NOMO-1 treated with DMSO at 0.1 percent for 48 hours (cell line): ENCODE data around the gene EVPL.

Source experiments
- DNase-seq: peaks from one replicate; lab custom pipeline; 2025; ENCODE audit not compliant: unreplicated experiment; lab: John Stamatoyannopoulos, UW

EVPL gene

GRCh38 chr17:76018340-76018680 is 8.8 kb downstream of the EVPL start:
- no peak for DNase-seq

GRCh38 chr17:76017481-76018339 is 9.4 kb downstream of the EVPL start:
- DNase-seq, result no peak

- DNase-seq, result no peak
Measured at GRCh38 chr17:76014925-76015261, 12.2 kb downstream of the EVPL start.

DNA sequence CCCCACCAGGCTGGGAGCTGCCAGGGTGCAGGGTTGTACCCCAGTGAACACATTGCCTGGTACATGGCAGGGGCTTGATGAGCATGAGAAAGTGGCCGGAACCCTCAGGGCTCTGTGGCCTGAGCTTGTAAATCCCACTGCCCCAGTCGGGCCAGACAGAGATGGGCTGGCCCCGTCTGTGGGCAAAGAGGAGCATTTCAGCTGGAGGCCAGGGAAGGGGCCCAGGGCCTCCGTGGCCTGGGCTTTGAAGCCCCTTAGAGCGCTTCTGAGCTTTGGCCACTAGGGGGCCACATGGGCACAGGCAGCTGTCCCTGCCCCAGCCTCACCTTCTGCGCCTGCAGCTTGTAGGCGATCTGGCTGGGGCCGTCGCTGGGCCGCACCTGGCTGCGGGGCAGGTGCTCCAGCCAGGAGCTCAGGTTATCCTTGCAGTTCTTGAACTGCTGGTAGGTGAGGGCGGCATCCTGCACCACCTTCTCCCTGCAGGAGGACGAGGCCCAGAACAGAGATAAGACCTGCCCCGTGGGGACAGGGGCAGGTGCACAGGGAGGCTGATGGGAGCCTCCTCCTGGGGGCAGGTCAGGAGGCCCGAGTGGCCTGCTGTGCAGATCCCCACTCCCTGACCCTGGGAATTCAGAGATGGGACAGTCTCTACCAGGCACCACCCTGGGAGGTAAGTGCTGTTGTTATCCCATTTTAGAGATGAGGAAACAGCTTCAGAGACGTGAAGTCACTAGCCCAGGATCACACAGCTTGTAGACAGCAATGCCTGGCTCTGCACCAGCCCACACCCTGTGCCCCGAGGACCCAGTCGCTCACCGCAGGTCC is 12.8 kb downstream of the EVPL start:
- DNase-seq, result peak; percentile 49

GRCh38 chr17:76013377-76013932 is 13.7 kb downstream of the EVPL start:
- no peak for DNase-seq

DNA sequence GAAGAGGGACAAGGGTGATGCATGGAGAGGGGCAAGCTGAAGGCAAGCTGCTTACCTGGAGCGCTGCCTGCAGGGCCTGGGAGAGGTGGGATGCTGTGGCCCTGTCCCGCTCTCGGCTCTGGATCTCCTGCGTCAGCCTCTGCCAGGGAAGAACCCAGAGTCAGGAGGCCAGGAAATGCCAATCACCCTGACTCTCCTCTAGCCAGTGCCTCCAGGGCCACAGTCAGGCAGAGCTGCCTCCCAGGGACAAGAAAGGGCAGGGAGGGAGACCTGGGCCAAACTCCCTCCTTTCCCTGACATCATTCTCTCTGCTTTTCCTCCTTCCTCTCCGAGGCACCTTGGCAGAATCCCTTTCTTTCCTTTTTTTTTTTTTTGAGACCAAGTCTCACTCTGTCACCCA is 15.2 kb downstream of the EVPL start:
- DNase-seq, result no peak

DNA sequence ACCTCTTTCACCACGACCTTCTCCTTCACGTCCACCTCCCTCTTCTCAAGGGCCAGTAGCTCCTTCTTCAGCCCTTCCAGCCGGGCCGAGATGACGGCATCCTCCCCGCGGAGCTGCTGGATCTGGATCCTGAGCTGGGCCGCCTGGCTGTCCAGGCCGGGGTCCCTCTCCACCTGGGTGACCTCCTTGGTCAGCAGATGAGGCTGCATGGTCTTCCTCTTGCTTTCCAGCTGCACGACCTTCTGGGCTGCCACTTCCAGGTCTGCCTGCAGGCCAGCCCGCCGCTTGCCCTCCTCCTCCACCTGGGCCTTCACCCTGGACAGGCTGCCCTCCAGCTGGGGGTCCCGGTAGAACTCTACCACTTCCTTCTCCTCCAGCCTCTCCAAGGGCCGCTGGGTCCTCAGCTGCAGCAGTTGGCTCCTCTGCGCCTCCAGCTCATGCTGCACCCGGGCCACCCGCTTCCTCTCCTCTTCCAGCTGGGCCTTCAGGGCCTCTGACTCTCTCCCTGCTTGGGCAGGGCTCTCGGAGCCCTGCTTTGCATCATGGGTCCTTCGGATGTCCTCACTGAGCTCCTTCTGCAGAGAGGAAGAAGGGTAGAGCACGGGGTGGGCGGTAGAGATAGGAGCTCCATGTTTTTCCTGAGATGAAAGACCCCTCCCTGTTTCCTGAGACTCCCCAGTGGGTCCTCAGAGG is 17.0 kb downstream of the EVPL start:
- no peak for DNase-seq

- no peak for DNase-seq
Measured at GRCh38 chr17:76009447-76009846, 17.7 kb downstream of the EVPL start.

DNA sequence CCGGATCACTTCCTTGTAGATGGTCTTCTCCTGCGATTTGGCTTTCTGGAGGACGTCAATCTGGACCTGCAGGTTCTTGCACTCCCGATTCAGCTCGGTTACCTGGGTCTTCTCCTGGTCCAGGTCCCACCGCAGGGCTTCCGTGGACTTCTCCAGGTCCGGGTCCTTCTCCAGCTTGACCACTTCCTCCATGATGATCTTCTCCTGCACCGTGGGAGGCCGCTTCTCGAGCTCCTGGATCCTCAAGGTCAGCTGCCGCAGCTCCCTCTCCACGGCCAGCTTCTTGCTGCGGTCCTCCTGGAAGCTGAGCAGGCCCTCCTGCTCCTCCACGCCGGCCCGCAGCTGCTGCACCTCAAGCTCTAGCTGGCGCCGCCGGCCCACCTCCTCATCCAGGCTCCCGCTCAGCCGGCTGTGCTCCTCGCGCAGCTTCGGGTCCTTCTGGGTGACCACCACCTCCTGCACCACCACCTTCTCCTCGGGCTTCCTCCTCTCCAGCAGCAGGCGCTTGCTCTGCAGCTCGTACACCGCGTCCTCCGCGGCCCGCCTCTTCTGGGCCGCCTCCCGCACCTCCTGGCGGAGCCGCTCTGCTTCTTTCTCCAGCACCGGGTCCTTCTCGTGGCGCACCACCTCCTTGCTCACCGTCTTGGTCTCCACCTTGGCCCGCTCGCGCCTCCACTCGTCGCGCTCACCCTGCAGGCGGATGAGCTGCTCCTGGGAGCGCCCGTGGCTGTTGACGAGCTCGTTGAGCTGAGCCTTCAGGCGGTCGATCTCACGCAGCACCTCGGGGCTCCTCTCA is 18.3 kb downstream of the EVPL start:
- no peak for DNase-seq

DNA sequence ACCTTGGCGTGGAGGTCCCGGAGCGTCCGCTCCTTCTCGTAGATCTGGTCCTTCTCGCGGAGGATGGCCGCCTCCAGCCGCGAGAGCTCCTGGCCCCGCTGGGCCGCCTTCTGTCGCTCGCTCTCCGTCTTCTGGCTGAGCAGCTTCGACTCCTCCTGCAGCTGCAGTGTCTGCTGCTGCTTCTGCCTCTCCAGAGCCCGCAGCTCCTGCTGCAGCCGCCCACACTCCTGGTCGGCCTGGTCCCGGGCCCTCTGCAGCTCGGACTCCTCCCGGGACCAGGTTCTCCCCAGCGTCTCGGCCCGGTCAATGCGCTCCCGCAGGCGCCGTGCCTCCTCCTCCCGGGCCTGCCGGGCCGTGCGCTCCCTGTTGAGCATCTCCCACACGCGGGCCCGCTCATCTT is 18.9 kb downstream of the EVPL start:
- no peak for DNase-seq

DNA sequence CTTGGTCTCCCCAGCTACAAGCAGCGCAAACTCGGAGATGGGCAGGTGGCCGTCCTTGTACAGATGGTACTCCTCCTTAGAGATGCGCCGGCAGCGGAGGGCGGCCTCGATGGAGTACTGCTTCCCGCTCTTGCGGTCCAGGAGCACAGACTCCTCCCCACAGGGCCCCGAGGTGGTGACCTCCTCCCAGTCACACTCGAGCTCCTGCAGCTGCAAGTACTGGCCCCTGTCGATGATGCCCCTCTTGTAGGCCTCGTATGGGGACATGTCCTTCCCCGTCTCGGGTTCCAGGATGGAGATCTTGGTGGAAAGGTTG is 19.3 kb downstream of the EVPL start:
- no peak for DNase-seq

- DNase-seq, result no peak
Measured at GRCh38 chr17:76007131-76007849, 19.8 kb downstream of the EVPL start.

- DNase-seq, result peak; percentile 41
Measured at GRCh38 chr17:76005263-76006149, 21.6 kb downstream of the EVPL start.

- DNase-seq, result no peak
Measured at GRCh38 chr17:76004750-76005262, 22.3 kb downstream of the EVPL start.

GRCh38 chr17:76003915-76004314 is 23.2 kb downstream of the EVPL start:
- DNase-seq, result no peak

- DNase-seq, result no peak
Measured at GRCh38 chr17:76002100-76002499, 25.0 kb downstream of the EVPL start.

GRCh38 chr17:76000755-76001521 is 26.2 kb downstream of the EVPL start, which contains the start of gene CDK3:
Gene CDK3, plus strand, starts transcription at chr17:76000855. Its CDS starts 571 bp downstream, at chr17:76001426.
- DNase-seq, result no peak
